PFSK-1 (cell line): ENCODE results near the gene PRELID3B.

ENCODE experiments used
- FOXP2 ChIP-seq: optimal IDR thresholded peaks from 2 replicates; pipeline ENCODE3; 2011; ENCODE audit warnings: borderline replicate concordance, control low read depth, inconsistent platforms; ENCODE audit not compliant: insufficient read depth; ENCODE audit errors: extremely low read length, extremely low read depth
- POLR2AphosphoS5 ChIP-seq: IDR thresholded peaks from 2 replicates; pipeline ENCODE4 v1.6.1; 2012; ENCODE audit warnings: low read depth, mild to moderate bottlenecking, control low read depth, low read length, moderate library complexity
- SIN3A ChIP-seq: IDR thresholded peaks from 2 replicates; pipeline ENCODE4 v1.6.1; 2012; ENCODE audit warnings: mild to moderate bottlenecking, low read length, moderate library complexity, borderline replicate concordance; ENCODE audit not compliant: insufficient read depth
- TAF1 ChIP-seq: IDR thresholded peaks from 2 replicates; pipeline ENCODE4 v1.6.1; 2012; ENCODE audit warnings: low read length, control low read depth, borderline replicate concordance; ENCODE audit not compliant: insufficient read depth
- TF ChIP-seq, protein P1 (sequence below), 2 experiments: IDR thresholded peaks; 2 replicates each; pipeline versions ENCODE4 v1.6.1 to v1.8.0; 2011 to 2012; ENCODE audit warnings: low read depth in 2 of 2, low read length in 2 of 2, control low read depth in 1 of 2, inconsistent platforms in 1 of 2, mild to moderate bottlenecking in 1 of 2, moderate library complexity in 1 of 2; ENCODE audit not compliant: insufficient read depth in 1 of 2

PRELID3B gene

GRCh38 chr20:58986968-58987517 is 55.5 kb downstream of the PRELID3B start:
- no peak for TF ChIP-seq POLR2AphosphoS5
- TF ChIP-seq FOXP2: no peak
- TF ChIP-seq, protein P1, sequence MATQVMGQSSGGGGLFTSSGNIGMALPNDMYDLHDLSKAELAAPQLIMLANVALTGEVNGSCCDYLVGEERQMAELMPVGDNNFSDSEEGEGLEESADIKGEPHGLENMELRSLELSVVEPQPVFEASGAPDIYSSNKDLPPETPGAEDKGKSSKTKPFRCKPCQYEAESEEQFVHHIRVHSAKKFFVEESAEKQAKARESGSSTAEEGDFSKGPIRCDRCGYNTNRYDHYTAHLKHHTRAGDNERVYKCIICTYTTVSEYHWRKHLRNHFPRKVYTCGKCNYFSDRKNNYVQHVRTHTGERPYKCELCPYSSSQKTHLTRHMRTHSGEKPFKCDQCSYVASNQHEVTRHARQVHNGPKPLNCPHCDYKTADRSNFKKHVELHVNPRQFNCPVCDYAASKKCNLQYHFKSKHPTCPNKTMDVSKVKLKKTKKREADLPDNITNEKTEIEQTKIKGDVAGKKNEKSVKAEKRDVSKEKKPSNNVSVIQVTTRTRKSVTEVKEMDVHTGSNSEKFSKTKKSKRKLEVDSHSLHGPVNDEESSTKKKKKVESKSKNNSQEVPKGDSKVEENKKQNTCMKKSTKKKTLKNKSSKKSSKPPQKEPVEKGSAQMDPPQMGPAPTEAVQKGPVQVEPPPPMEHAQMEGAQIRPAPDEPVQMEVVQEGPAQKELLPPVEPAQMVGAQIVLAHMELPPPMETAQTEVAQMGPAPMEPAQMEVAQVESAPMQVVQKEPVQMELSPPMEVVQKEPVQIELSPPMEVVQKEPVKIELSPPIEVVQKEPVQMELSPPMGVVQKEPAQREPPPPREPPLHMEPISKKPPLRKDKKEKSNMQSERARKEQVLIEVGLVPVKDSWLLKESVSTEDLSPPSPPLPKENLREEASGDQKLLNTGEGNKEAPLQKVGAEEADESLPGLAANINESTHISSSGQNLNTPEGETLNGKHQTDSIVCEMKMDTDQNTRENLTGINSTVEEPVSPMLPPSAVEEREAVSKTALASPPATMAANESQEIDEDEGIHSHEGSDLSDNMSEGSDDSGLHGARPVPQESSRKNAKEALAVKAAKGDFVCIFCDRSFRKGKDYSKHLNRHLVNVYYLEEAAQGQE (IDR thresholded peaks at IDR 0.05; ENCODE audit: insufficient read depth in 1 of 2, low read depth in 2 of 2, low read length in 2 of 2): no peak
- no peak for TF ChIP-seq SIN3A
- TF ChIP-seq TAF1: no peak

DNA sequence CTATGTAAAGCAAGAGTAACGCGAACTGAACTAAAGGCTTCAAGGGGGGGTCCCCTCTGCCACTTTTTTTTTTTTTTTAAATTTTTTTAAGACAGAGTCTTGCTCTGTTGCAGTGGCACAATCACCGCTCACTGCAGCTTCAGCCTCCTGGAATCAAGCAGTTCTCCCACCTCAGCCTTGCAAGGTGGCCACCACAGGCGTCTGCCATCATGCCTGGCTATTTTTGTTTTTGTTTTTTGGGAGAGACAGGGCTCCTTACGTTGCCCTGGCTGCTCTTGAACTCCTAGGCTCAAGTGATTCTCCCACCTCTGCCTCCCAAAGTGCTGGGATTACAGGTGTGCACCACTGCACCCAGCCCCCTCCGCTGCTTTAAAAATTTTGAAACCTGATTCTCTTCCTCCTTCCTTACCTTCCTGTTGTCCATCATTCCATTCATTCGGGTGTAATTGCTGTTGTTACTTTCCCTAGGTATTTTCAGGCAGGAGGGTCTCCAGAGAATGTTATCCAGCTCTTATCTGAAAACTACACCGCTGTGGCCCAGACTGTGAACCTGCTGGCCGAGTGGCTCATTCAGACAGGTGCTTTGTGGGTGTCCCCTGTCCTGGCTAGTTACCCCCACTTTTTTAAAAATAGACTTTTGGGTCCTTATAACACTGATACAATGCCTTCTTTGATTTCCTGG is 56.2 kb downstream of the PRELID3B start:
- TF ChIP-seq FOXP2 (no peak), POLR2AphosphoS5 (no peak)
- TF ChIP-seq, protein P1 (IDR thresholded peaks at IDR 0.05; ENCODE audit: insufficient read depth in 1 of 2, low read depth in 2 of 2, low read length in 2 of 2): no peak

GRCh38 chr20:58985656-58986055 is 56.9 kb downstream of the PRELID3B start:
- no peak for TF ChIP-seq FOXP2
- no peak for TF ChIP-seq POLR2AphosphoS5
- TF ChIP-seq, protein P1 (IDR thresholded peaks at IDR 0.05; ENCODE audit: insufficient read depth in 1 of 2, low read depth in 2 of 2, low read length in 2 of 2): no peak
- TF ChIP-seq SIN3A: no peak
- no peak for TF ChIP-seq TAF1

- no peak for TF ChIP-seq POLR2AphosphoS5
- TF ChIP-seq SIN3A: no peak
- TF ChIP-seq TAF1: no peak
- TF ChIP-seq FOXP2: no peak
- TF ChIP-seq, protein P1 (IDR thresholded peaks at IDR 0.05; ENCODE audit: insufficient read depth in 1 of 2, low read depth in 2 of 2, low read length in 2 of 2): no peak
Measured at GRCh38 chr20:58984691-58985090, 57.9 kb downstream of the PRELID3B start.
